Articular chondrocyte of knee joint (primary cell): ENCODE measurements around the gene TMPRSS11E. TPM values are rescaled to one million over a fixed set of nuclear protein-coding genes. Genes with fewer than 3 reads are reported as not detected.

Experiments
- total RNA-seq: library from RNA; depleted of rRNA; stranded (reverse); fragments of >200 nt; gene quantifications from 2 replicates; pipeline ENCODE4 v1.2.3, GENCODE V29; 2012

TMPRSS11E gene, protein sequence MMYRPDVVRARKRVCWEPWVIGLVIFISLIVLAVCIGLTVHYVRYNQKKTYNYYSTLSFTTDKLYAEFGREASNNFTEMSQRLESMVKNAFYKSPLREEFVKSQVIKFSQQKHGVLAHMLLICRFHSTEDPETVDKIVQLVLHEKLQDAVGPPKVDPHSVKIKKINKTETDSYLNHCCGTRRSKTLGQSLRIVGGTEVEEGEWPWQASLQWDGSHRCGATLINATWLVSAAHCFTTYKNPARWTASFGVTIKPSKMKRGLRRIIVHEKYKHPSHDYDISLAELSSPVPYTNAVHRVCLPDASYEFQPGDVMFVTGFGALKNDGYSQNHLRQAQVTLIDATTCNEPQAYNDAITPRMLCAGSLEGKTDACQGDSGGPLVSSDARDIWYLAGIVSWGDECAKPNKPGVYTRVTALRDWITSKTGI
- total RNA-seq: not detected in 2 replicates

DNA sequence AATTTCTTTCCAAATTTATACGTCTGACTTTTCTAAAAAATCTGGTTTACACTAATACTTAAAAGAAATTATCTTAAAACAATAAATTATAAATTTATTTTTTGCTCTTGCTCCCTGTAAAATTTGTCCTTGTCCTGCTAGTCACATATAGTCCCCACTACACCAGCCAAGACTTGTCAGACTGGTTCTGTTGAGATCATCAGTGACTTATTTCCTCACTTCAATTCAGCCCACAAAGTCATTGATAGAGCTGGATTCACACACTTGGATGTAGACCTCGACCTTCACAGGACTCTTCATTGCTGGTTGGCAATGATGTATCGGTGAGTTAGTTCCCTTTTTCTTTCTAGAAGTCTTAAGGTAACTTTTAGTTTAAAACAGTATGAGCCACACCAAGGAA, at the start of gene TMPRSS11E:
Gene TMPRSS11E (plus strand): TSS at position 263 of the 400 bp plus-strand sequence. CDS start 50 bp downstream, at position 313.

Other genes with a start within 250 kb of the TMPRSS11E start
- not detected in 2 replicates for gene TMPRSS11B, start 201.8 kb upstream of the TMPRSS11E start, total RNA-seq
- gene YTHDC1, start 97.4 kb upstream of the TMPRSS11E start, total RNA-seq: 41.8 and 43.0 TPM in 2 replicates
- gene UGT2B17, start 128.9 kb downstream of the TMPRSS11E start, total RNA-seq: not detected in 2 replicates
- not detected in 2 replicates for gene UGT2B15, start 223.2 kb downstream of the TMPRSS11E start, total RNA-seq